Measurements from ENCODE around the gene RNF144B.

The RNF144B gene

DNA sequence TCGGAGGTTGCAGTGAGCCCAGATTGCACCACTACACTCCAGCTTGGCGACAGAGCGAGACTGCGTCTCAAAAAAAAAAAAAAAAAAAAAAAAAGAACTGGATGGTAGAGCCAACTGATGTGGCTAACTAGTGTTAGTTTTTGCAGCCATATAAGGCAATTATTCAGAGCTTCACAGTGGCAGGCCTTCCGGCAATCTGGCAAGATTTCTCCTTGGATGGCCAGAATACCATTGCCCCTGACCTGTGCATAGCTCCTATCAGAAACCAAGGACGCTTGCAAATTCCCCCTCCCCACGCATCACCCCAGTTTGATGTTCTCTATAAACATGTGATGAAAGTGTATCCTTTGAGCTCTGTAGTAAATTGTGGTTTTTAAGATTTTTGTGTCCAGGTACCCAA, 127.0 kb downstream of the RNF144B start:
- TF ChIP-seq, protein P1, sequence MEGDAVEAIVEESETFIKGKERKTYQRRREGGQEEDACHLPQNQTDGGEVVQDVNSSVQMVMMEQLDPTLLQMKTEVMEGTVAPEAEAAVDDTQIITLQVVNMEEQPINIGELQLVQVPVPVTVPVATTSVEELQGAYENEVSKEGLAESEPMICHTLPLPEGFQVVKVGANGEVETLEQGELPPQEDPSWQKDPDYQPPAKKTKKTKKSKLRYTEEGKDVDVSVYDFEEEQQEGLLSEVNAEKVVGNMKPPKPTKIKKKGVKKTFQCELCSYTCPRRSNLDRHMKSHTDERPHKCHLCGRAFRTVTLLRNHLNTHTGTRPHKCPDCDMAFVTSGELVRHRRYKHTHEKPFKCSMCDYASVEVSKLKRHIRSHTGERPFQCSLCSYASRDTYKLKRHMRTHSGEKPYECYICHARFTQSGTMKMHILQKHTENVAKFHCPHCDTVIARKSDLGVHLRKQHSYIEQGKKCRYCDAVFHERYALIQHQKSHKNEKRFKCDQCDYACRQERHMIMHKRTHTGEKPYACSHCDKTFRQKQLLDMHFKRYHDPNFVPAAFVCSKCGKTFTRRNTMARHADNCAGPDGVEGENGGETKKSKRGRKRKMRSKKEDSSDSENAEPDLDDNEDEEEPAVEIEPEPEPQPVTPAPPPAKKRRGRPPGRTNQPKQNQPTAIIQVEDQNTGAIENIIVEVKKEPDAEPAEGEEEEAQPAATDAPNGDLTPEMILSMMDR (conservative IDR thresholded peaks at IDR 0.05; ENCODE audit: low read depth, low read length) = no peak
- H4K20me1 ChIP-seq (ENCODE audit: insufficient read depth) = no peaks in the 10 kb centered on the region
- H3K4me3 ChIP-seq (IDR thresholded peaks at IDR 0.05; ENCODE audit: insufficient read depth, low read depth, low read length) = no peak overlapping the region

DNA sequence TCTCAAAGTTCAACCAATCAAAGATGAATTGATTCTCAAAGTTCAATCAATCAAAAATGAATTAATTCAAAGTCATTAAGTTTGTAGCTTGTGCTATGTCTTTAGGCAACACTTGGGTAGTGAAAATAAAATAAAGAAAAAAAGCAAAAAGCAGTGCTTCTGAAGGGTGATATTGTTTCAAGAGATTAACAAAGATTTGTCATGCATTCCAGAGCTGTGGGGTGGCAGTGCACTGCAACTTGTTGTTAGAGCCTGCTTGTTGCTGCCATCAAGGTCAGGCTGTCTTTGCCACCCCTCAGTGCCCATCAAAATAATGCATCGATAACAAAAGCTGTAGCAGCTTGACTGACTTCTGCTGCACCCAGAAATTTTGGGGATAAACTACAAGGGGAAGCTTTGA, 128.6 kb downstream of the RNF144B start:
- Histone ChIP-seq H3K4me3 (IDR thresholded peaks at IDR 0.05; ENCODE audit: insufficient read depth, low read depth, low read length) (no peak overlapping the region), H4K20me1 (ENCODE audit: insufficient read depth) (no peaks in the 10 kb centered on the region), H3K27me3 (ENCODE audit: insufficient read depth, low read depth) (no peaks in the 10 kb centered on the region), H3K27ac (no peak overlapping the region), H3K4me2 (no peak overlapping the region), H3K9ac (no peak overlapping the region), H3K4me1 (ENCODE audit: low read depth, poor library complexity, severe bottlenecking) (no peaks in the 10 kb centered on the region), H3K36me3 (ENCODE audit: insufficient read depth) (no peaks in the 10 kb centered on the region), H2AFZ (ENCODE audit: low read depth) (no peak overlapping the region), H3K79me2 (ENCODE audit: insufficient read depth, low read depth) (no peaks in the 10 kb centered on the region)
- TF ChIP-seq, protein P1 (conservative IDR thresholded peaks at IDR 0.05; ENCODE audit: low read depth, low read length) = no peak

More for the DNA sequence above, 127.0 kb downstream of the RNF144B start:
- Histone ChIP-seq H3K27ac (no peak overlapping the region), H3K27me3 (ENCODE audit: insufficient read depth, low read depth) (no peaks in the 10 kb centered on the region), H3K4me2 (no peak overlapping the region), H3K79me2 (ENCODE audit: insufficient read depth, low read depth) (no peaks in the 10 kb centered on the region), H3K4me1 (ENCODE audit: low read depth, poor library complexity, severe bottlenecking) (peaks cover 8% of the 10 kb centered on the region), H3K9ac (no peak overlapping the region), H2AFZ (ENCODE audit: low read depth) (no peak overlapping the region), H3K36me3 (ENCODE audit: insufficient read depth) (no peaks in the 10 kb centered on the region)
